Mucosa of stomach (tissue), 1 donor: ENCODE data around the gene UBTFL1.

ENCODE experiments used
- H3K27me3 ChIP-seq: one replicate; pipeline ENCODE4 v1.7.0; 2013; ENCODE audit warnings: mild to moderate bottlenecking, low read length; ENCODE audit not compliant: control insufficient read depth, insufficient read depth
- H3K36me3 ChIP-seq: one replicate; pipeline ENCODE4 v1.7.0; 2013; ENCODE audit warnings: low read length; ENCODE audit not compliant: control insufficient read depth, insufficient read depth
- H3K4me1 ChIP-seq: one replicate; pipeline ENCODE4 v1.7.0; 2013; ENCODE audit warnings: mild to moderate bottlenecking, low read length; ENCODE audit not compliant: control insufficient read depth, insufficient read depth
- H3K4me3 ChIP-seq: one replicate; pipeline ENCODE4 v1.7.0; 2013; ENCODE audit warnings: low read length
- H3K9ac ChIP-seq: one replicate; pipeline ENCODE4 v1.7.0; 2013; ENCODE audit warnings: mild to moderate bottlenecking, low read length, moderate library complexity
- H3K9me3 ChIP-seq: one replicate; pipeline ENCODE4 v1.7.0; 2013; ENCODE audit warnings: mild to moderate bottlenecking, low read length, moderate library complexity; ENCODE audit not compliant: control insufficient read depth
- donor health status: Pancreatic carcinoma.

UBTFL1 gene

GRCh38 chr11:90133560-90134477 lies 48.1 kb downstream of the UBTFL1 start:
- Histone ChIP-seq H3K9ac (no peak overlapping the region), H3K4me1 (peaks cover 10% of the 10 kb centered on the region), H3K9me3 (no peaks in the 10 kb centered on the region), H3K27me3 (peaks cover 15% of the 10 kb centered on the region), H3K36me3 (no peaks in the 10 kb centered on the region), H3K4me3 (peak overlapping the region; percentile 19)

GRCh38 chr11:90134478-90135003 lies 48.8 kb downstream of the UBTFL1 start, which contains the start of gene NAALAD2:
Gene NAALAD2 (plus strand): TSS chr11:90134663. CDS start chr11:90134759, 96 bp downstream.
- H3K27me3 ChIP-seq: peaks cover 15% of the 10 kb centered on the region
- H3K9me3 ChIP-seq: no peaks in the 10 kb centered on the region
- no peaks in the 10 kb centered on the region for H3K36me3 ChIP-seq
- peak within 1 kb of the TSS; percentile 19 for H3K4me3 ChIP-seq
- H3K4me1 ChIP-seq: peaks cover 10% of the 10 kb centered on the region
- H3K9ac ChIP-seq: peak within 1 kb of the TSS; percentile 25

- peak overlapping the region; percentile 19 for H3K4me3 ChIP-seq
- H3K36me3 ChIP-seq: no peaks in the 10 kb centered on the region
- H3K9me3 ChIP-seq: no peaks in the 10 kb centered on the region
- peaks cover 15% of the 10 kb centered on the region for H3K27me3 ChIP-seq
- H3K9ac ChIP-seq: peak overlapping the region; percentile 25
- peaks cover 10% of the 10 kb centered on the region for H3K4me1 ChIP-seq
Observed at GRCh38 chr11:90135016-90135415, 49.3 kb downstream of the UBTFL1 start.
